HL-60 (cell line): ENCODE results near the gene CACYBP.

Experiments
- CTCF ChIP-seq: IDR thresholded peaks from one replicate; pipeline ENCODE4 v1.5.1; 2011; ENCODE audit warnings: low read length, control low read depth, inconsistent platforms; ENCODE audit not compliant: insufficient read depth
- GABPA ChIP-seq: IDR thresholded peaks from 2 replicates; pipeline ENCODE4 v1.6.1; 2012; ENCODE audit warnings: low read depth
- POLR2AphosphoS5 ChIP-seq: IDR thresholded peaks from 2 replicates; pipeline ENCODE4 v1.6.1; 2012; ENCODE audit warnings: low read depth
- SPI1 ChIP-seq: IDR thresholded peaks from 2 replicates; pipeline ENCODE4 v1.6.1; 2012; ENCODE audit warnings: low read depth, mild to moderate bottlenecking, borderline replicate concordance
- TF ChIP-seq, protein P1 (sequence below): IDR thresholded peaks from 2 replicates; pipeline ENCODE4 v1.6.1; 2012; ENCODE audit warnings: low read depth; ENCODE audit not compliant: insufficient replicate concordance

DNA sequence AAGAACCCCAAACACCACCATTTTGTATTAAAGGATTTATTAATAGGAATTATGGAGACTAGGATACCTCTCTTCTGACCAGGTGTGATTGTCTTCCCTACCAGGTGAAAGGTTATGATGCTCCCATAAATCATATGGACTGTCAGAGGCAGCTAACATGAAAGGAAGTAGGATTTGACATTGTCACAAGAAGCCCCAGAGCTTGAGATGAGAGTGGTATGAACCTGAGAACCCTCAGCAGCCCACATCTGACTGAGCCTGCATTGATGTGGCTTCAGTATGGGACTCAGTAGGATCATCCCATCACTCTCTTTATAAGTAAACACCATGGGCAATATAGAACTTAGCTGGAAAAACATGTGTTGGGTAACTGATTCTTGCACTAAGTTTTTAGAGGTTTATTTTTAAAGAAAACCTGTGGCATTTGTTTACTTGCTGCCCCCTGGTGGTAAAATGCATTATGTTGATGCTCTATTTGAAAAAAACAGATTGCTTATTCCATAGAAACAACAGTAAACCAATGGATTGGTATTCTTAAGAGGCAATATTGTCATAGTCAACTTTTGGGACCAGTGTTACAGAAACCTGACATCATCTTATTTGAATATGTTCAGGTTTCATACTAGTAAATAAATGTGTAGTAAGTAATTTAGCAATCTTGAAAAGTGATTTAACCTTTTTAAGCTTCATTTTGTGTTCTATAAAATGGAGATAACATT, 16.6 kb upstream of the CACYBP start:
- TF ChIP-seq POLR2AphosphoS5 (no peak), CTCF (peak; percentile 23), GABPA (no peak), SPI1 (no peak)
- TF ChIP-seq, protein P1, sequence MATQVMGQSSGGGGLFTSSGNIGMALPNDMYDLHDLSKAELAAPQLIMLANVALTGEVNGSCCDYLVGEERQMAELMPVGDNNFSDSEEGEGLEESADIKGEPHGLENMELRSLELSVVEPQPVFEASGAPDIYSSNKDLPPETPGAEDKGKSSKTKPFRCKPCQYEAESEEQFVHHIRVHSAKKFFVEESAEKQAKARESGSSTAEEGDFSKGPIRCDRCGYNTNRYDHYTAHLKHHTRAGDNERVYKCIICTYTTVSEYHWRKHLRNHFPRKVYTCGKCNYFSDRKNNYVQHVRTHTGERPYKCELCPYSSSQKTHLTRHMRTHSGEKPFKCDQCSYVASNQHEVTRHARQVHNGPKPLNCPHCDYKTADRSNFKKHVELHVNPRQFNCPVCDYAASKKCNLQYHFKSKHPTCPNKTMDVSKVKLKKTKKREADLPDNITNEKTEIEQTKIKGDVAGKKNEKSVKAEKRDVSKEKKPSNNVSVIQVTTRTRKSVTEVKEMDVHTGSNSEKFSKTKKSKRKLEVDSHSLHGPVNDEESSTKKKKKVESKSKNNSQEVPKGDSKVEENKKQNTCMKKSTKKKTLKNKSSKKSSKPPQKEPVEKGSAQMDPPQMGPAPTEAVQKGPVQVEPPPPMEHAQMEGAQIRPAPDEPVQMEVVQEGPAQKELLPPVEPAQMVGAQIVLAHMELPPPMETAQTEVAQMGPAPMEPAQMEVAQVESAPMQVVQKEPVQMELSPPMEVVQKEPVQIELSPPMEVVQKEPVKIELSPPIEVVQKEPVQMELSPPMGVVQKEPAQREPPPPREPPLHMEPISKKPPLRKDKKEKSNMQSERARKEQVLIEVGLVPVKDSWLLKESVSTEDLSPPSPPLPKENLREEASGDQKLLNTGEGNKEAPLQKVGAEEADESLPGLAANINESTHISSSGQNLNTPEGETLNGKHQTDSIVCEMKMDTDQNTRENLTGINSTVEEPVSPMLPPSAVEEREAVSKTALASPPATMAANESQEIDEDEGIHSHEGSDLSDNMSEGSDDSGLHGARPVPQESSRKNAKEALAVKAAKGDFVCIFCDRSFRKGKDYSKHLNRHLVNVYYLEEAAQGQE: no peak
